ENCODE measurements around the gene EIF3C.
"Not testable (repeated sequence)": the region's sequence is repeated elsewhere in the genome, so short reads cannot be mapped to it uniquely, and the experiment has no call there.

GRCh38 chr16:28700349-28700748 lies 10.9 kb upstream of the EIF3C start:
- TF ChIP-seq CTCF, POLR2AphosphoS5, POLR2A (IDR thresholded peaks at IDR 0.05): not testable (repeated sequence)
